ENCODE data around the gene LRCH1.

Gene LRCH1

DNA sequence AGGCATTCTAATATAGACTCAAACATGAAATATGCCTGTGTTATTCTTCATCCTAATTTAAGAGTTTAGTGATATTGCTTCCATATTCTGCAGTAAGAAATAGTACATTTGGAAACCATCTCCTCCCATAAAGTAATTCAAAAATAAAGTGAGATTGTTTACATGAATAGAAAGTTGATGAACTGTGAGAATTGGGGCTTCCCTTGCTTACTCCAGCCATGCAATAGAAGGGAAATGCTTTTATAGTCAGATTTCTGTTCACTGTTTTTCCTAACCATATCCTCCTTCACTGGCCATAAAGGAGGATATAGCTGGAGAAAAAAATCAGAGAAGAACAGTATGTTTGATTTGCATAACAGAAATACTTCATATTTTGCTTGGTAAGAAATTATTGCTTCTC, 7.8 kb downstream of the LRCH1 start:
- TF ChIP-seq, protein P1, sequence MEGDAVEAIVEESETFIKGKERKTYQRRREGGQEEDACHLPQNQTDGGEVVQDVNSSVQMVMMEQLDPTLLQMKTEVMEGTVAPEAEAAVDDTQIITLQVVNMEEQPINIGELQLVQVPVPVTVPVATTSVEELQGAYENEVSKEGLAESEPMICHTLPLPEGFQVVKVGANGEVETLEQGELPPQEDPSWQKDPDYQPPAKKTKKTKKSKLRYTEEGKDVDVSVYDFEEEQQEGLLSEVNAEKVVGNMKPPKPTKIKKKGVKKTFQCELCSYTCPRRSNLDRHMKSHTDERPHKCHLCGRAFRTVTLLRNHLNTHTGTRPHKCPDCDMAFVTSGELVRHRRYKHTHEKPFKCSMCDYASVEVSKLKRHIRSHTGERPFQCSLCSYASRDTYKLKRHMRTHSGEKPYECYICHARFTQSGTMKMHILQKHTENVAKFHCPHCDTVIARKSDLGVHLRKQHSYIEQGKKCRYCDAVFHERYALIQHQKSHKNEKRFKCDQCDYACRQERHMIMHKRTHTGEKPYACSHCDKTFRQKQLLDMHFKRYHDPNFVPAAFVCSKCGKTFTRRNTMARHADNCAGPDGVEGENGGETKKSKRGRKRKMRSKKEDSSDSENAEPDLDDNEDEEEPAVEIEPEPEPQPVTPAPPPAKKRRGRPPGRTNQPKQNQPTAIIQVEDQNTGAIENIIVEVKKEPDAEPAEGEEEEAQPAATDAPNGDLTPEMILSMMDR (IDR thresholded peaks at IDR 0.05; ENCODE audit: insufficient read depth, low read depth, low read length, missing control alignments): no peak
- no peak overlapping the region for H3K4me3 ChIP-seq (ENCODE audit: low read length)
- DNase-seq (ENCODE audit: low read depth): no peak

DNA sequence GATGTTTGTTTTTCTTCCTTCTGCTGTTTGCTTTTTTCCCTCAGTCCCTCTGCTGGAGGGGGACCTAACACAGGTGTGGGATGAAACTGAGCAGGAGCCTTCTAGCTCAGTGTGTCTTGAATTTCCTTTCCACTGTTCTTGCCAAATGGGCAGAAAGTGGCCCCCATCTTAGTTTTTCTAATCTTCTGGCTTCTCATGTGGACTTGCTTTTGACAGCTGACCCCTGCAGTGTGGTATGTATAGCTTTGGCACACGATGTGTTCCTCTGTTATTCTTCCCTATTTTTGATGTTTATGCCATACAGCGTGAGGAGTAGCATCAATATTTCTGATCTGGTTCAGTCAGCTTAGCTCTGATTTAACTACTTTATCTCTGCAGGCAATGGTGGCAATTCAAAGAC, 8.3 kb downstream of the LRCH1 start:
- H3K4me3 ChIP-seq (ENCODE audit: low read length): no peak overlapping the region
- no peak for DNase-seq (ENCODE audit: low read depth)
- TF ChIP-seq, protein P1 (IDR thresholded peaks at IDR 0.05; ENCODE audit: insufficient read depth, low read depth, low read length, missing control alignments): no peak

DNA sequence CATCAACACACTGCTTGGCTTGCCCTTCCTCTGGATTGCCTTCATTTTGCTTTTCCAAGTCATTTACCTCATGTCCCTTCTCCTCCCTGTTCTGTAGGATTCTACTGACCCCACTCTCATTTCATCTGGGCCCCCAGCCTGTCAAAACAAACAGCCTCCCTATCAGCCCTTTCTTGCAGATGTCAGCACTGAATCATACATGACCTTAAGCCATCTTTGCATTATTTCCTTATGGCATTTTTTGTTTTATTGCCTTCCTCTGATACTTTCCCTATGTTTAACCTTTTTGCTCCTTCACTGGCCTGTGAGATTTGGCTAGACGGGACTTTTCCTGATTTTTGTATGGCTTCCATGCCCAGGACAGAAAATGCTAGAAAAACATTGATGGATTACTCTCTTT, 8.7 kb downstream of the LRCH1 start:
- TF ChIP-seq, protein P1 (IDR thresholded peaks at IDR 0.05; ENCODE audit: insufficient read depth, low read depth, low read length, missing control alignments): no peak
- no peak overlapping the region for H3K4me3 ChIP-seq (ENCODE audit: low read length)
- DNase-seq (ENCODE audit: low read depth): no peak

DNA sequence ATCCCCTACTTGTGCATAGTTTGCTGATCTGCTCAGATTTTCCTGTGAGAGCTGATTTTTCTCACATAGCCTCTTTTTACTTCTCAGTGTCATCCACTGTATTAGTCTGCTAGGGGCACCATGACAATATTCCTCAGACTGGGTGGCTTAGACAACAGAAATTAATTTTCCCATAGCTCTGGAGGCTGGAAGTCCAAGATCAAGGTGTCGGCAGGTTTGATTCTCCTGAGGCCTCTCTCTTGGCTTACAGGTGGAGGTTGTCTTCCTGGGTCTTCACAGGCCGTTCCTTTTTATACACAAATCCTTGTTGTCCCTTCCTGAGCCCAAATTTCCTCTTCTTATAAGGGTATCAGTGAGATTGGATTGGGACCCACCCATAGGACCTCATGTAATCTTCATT, 9.2 kb downstream of the LRCH1 start:
- no peak for DNase-seq (ENCODE audit: low read depth)
- H3K4me3 ChIP-seq (ENCODE audit: low read length): no peak overlapping the region
- TF ChIP-seq, protein P1 (IDR thresholded peaks at IDR 0.05; ENCODE audit: insufficient read depth, low read depth, low read length, missing control alignments): no peak

DNA sequence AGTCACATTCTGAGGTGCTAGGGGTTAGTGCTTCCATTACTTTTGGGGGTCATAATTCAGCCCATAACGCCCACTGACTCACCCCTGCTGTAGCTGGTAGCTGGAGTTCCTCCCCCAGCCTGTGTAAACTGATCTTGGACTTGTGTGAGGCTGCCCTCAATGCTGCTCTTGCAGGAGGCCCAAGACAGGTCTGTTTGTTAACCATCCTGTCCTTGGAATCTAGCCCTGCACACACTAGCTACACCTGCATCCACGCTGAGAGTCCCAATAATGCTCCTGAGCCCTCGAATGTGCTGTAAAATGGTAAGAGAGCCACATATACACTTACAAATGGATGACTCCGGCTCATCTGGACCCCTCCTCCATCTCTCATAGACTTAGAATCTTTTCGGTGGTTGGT, 9.6 kb downstream of the LRCH1 start:
- DNase-seq (ENCODE audit: low read depth): no peak
- TF ChIP-seq, protein P1 (IDR thresholded peaks at IDR 0.05; ENCODE audit: insufficient read depth, low read depth, low read length, missing control alignments): no peak

DNA sequence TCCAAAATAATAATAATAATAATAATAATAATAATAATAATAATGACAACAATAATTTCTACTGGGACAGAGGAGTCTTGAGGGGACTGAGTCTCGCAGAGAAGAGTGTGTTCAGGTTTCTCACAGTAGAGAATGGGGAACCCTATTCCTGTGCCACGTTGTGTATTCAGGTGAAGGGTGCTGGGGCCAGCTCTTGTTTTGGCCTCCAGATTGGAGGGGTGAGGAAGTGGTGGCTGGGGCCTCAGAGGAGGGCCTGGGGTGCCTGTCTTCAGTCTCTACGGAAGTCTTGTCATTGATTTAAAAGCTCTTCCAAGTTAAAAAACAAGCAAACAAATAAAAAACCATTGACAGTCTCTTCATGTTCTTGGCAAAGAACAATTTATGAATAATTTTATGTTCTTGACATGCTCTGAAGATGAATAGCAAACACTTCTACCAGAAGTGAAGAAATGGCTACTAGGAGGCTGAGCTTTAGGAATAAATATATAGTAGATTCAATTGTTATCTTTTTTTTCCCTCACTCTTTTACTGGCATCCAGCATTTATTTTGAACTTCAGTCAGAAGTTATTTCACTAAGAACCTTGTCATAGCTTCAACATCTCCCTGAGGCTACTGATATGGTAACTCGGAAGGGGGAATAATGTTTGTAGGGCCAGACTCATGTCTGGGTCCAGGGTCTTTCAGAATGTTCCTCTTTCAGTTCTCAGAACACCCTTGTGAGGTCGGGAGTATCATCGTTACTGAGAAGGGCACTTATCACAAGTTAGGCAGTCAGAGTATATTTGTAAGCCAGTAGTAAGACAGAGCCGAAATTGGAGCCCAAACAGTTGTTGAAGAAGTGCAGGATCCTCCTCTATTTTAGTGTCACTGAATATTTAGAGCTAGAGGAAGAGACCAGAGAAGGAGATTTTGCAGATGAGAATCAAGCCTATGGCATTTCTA, 13.1 kb downstream of the LRCH1 start:
- TF ChIP-seq, protein P1 (IDR thresholded peaks at IDR 0.05; ENCODE audit: insufficient read depth, low read depth, low read length, missing control alignments): no peak
- no peak for DNase-seq (ENCODE audit: low read depth)
- H3K4me3 ChIP-seq (ENCODE audit: low read length): no peak overlapping the region

More for the DNA sequence above, 9.6 kb downstream of the LRCH1 start:
- H3K4me3 ChIP-seq (ENCODE audit: low read length): no peak overlapping the region

DNA sequence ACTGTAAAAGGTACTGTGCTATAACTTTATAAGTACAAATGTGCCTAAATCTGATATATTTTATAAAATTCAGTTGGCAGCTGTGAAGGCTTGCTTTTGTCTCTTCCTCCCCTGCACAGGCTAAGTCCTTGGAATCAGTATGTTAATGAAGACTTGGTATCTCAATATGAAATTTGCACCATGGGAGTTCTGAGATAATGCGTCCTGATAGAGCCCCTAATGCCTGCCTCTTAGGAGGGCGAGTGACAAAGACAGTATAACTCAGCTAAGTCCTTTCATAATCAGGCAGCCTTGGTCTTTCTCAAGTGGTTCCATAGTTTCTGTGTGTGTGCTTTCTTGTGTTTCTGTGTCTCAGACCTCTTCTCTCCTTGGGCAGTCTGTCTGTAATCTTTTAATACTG, 14.7 kb downstream of the LRCH1 start:
- no peak for DNase-seq (ENCODE audit: low read depth)
- TF ChIP-seq, protein P1 (IDR thresholded peaks at IDR 0.05; ENCODE audit: insufficient read depth, low read depth, low read length, missing control alignments): no peak
- no peak overlapping the region for H3K4me3 ChIP-seq (ENCODE audit: low read length)
